ENCODE measurements around the gene NHSL2. TPM values are rescaled to one million over a fixed set of nuclear protein-coding genes. Genes with fewer than 3 reads are reported as not detected.
A peak's percentile ranks its signal among the peaks of the same experiment; 100 is the strongest.

NHSL2 gene
- total and polyA plus RNA-seq, 4 donors, result 1.4 to 9.9 (median 4.7) TPM

DNA sequence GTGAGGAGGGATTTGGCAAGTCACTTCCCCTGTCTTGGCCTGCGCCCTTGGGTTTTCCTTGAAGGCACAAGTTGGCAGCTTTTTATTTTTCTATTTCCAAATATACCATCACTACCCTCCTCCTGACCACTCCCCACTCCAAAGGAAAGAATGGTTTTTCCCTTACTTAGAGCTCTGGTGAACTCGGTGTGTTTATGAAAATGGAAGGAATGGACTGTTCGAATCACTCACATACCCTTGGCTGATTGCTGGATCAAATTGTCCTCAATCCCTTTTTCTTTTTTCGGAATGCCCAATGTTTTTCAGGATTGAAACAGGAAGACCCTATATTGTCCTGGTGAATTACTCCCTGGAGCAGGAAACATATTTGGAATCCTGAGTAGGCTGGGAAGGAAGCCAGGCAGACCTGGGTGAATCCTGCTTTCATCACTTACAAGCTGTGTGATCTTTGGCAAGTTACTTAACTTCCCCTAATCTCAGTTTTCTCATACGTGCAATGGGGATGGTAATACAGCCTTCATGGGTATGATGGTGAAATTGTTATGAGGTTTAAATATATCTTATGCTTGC, 150.4 kb downstream of the NHSL2 start:
- no peak overlapping the region for H3K9ac ChIP-seq (ENCODE audit: insufficient read depth in 1 of 2, low read length in 2 of 2)
- no peak overlapping the region for H3K27ac ChIP-seq (ENCODE audit: low read depth in 1 of 2, low read length in 1 of 2)
- DNase-seq, result no peak
- TF ChIP-seq, protein P1, sequence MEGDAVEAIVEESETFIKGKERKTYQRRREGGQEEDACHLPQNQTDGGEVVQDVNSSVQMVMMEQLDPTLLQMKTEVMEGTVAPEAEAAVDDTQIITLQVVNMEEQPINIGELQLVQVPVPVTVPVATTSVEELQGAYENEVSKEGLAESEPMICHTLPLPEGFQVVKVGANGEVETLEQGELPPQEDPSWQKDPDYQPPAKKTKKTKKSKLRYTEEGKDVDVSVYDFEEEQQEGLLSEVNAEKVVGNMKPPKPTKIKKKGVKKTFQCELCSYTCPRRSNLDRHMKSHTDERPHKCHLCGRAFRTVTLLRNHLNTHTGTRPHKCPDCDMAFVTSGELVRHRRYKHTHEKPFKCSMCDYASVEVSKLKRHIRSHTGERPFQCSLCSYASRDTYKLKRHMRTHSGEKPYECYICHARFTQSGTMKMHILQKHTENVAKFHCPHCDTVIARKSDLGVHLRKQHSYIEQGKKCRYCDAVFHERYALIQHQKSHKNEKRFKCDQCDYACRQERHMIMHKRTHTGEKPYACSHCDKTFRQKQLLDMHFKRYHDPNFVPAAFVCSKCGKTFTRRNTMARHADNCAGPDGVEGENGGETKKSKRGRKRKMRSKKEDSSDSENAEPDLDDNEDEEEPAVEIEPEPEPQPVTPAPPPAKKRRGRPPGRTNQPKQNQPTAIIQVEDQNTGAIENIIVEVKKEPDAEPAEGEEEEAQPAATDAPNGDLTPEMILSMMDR (IDR thresholded peaks at IDR 0.05; ENCODE audit: control extremely low read depth, extremely low read depth), result no peak
- ATAC-seq (ENCODE audit: insufficient read depth, low FRiP score), result no peak
- H3K9me3 ChIP-seq (ENCODE audit: control insufficient read depth in 4 of 4, insufficient read depth in 3 of 4, low read length in 3 of 4), result no peaks in the 10 kb centered on the region
- H3K27me3 ChIP-seq (ENCODE audit: control insufficient read depth in 3 of 3, insufficient read depth in 3 of 3, low read length in 2 of 3), result peaks cover 2 to 16% (median 9%) of the 10 kb centered on the region in 3 donors
- WGBS, 2 donors, result 41 to 57% methylated on average over 5 of the region's 5 CpGs
- H3K4me3 ChIP-seq, result no peak overlapping the region
- peaks cover 0 to 24% (median 5%) of the 10 kb centered on the region in 5 donors for H3K4me1 ChIP-seq (ENCODE audit: control insufficient read depth in 5 of 5, insufficient read depth in 5 of 5, low read length in 5 of 5)
- no peaks in the 10 kb centered on the region for H3K36me3 ChIP-seq (ENCODE audit: control insufficient read depth in 4 of 4, insufficient read depth in 4 of 4, low read length in 4 of 4)

GRCh38 chrX:72062916-72063315, 152.3 kb downstream of the NHSL2 start:
- Histone ChIP-seq H3K36me3 (ENCODE audit: control insufficient read depth in 4 of 4, insufficient read depth in 4 of 4, low read length in 4 of 4) (no peaks in the 10 kb centered on the region), H3K27me3 (ENCODE audit: control insufficient read depth in 3 of 3, insufficient read depth in 3 of 3, low read length in 2 of 3) (peaks cover 0 to 15% (median 2%) of the 10 kb centered on the region in 3 donors), H3K4me1 (ENCODE audit: control insufficient read depth in 5 of 5, insufficient read depth in 5 of 5, low read length in 5 of 5) (peaks cover 0 to 17% (median 1%) of the 10 kb centered on the region in 5 donors), H3K4me3 (no peak overlapping the region), H3K27ac (ENCODE audit: low read depth in 1 of 2, low read length in 1 of 2) (no peak overlapping the region), H3K9me3 (ENCODE audit: control insufficient read depth in 4 of 4, insufficient read depth in 3 of 4, low read length in 3 of 4) (no peaks in the 10 kb centered on the region), H3K9ac (ENCODE audit: insufficient read depth in 1 of 2, low read length in 2 of 2) (no peak overlapping the region)
- TF ChIP-seq, protein P1 (IDR thresholded peaks at IDR 0.05; ENCODE audit: control extremely low read depth, extremely low read depth), result no peak
- peak; percentile 41 to 80 (median 74) for DNase-seq
- 58 to 75% methylated on average over 6 of the region's 6 CpGs for WGBS, 2 donors
- peak; percentile 27 for ATAC-seq (ENCODE audit: insufficient read depth, low FRiP score)

DNA sequence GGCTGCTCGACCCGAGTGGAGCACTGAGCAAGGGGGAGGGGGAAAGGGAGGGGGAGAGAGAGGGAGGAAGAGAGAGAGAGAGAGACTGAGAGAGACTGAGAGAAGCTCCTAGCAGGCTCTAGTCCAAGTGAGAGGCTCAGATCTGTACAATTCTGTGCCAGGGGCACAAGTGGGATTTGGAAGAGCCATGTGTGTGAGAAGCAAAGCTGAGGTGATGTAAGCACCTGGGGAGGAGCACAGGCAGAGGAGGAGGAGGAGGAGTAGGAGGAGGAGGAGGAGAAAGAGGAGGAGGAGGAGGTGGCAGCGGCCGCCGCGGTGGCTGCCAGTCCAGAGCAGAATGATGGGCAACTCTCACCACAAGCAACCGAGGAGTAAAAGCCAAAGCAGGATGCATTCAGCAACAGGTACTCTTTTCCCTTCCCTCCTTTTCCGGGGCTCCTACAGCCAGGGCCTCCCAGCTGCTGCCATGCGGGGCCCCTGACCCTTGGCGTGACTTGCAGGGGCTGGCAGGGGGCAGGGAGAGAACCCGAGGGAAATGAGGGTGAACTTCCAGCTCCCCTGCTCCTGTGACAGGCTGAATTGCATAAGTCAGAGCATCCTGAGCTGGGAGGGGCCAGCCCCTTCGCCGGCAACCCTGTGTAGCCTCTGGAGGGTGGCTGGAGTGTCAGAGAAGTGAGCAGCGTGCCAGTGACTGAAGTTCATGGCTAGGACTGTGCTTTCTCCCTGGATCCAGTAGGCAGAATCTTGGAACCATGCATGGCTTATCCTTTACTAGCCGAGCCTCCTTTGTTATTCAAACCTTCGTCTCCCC, 158.9 kb downstream of the NHSL2 start:
- TF ChIP-seq, protein P1 (IDR thresholded peaks at IDR 0.05; ENCODE audit: control extremely low read depth, extremely low read depth), result no peak
- 14 to 42% methylated on average over 12 to 16 of the region's 16 CpGs for WGBS, 2 donors
- no peak overlapping the region for H3K4me3 ChIP-seq
- DNase-seq (peak in 2 of 3 donors; percentile 29 to 49), ATAC-seq (ENCODE audit: insufficient read depth, low FRiP score) (no peak)
- H3K9me3 ChIP-seq (ENCODE audit: control insufficient read depth in 4 of 4, insufficient read depth in 3 of 4, low read length in 3 of 4), result peaks cover 0 to 2% (median 0%) of the 10 kb centered on the region in 4 donors
- H3K27ac ChIP-seq (ENCODE audit: low read depth in 1 of 2, low read length in 1 of 2), result no peak overlapping the region
- no peak overlapping the region for H3K9ac ChIP-seq (ENCODE audit: insufficient read depth in 1 of 2, low read length in 2 of 2)
- H3K4me1 ChIP-seq (ENCODE audit: control insufficient read depth in 5 of 5, insufficient read depth in 5 of 5, low read length in 5 of 5), result peaks cover 0 to 16% (median 0%) of the 10 kb centered on the region in 5 donors
- H3K36me3 ChIP-seq (ENCODE audit: control insufficient read depth in 4 of 4, insufficient read depth in 4 of 4, low read length in 4 of 4), result no peaks in the 10 kb centered on the region
- H3K27me3 ChIP-seq (ENCODE audit: control insufficient read depth in 3 of 3, insufficient read depth in 3 of 3, low read length in 2 of 3), result peaks cover 2 to 30% (median 3%) of the 10 kb centered on the region in 3 donors
